Measurements from ENCODE around the gene HDAC7.

DNA sequence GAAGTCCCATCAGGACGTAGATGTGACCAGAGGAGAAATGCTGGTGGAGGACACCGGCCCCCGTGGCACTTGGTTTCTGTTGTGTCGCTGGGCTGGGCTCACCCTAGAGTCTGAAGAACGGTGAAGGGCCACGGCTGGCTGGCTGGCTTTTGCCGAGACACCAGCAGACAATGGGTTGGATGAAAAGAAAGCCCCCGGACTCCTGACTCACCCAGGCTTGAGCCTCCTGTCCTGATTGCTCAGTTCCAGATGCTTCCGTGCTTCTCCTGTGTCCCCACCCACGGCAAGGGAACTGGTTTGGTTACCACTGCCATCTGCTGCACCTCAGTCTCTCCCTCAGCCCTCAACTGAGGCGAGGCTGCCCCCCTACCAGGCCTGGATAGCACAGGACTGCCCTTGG, 84.1 kb downstream of the HDAC7 start:
- TF ChIP-seq, protein P1, sequence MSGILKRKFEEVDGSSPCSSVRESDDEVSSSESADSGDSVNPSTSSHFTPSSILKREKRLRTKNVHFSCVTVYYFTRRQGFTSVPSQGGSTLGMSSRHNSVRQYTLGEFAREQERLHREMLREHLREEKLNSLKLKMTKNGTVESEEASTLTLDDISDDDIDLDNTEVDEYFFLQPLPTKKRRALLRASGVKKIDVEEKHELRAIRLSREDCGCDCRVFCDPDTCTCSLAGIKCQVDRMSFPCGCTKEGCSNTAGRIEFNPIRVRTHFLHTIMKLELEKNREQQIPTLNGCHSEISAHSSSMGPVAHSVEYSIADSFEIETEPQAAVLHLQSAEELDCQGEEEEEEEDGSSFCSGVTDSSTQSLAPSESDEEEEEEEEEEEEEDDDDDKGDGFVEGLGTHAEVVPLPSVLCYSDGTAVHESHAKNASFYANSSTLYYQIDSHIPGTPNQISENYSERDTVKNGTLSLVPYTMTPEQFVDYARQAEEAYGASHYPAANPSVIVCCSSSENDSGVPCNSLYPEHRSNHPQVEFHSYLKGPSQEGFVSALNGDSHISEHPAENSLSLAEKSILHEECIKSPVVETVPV (CRISPR knock-in tag; IDR thresholded peaks at IDR 0.05) = no peak
- TF ChIP-seq CSDC2 (CRISPR knock-in tag; IDR thresholded peaks at IDR 0.05) (no peak), OSR1 (CRISPR knock-in tag; IDR thresholded peaks at IDR 0.05) (no peak), TCF4 (CRISPR knock-in tag; IDR thresholded peaks at IDR 0.05; ENCODE audit: borderline replicate concordance) (no peak), GLIS3 (CRISPR knock-in tag; IDR thresholded peaks at IDR 0.05) (no peak), RARB (CRISPR knock-in tag; IDR thresholded peaks at IDR 0.05) (no peak), ESRRG (CRISPR knock-in tag; IDR thresholded peaks at IDR 0.05) (no peak)
- TF ChIP-seq, protein P2, sequence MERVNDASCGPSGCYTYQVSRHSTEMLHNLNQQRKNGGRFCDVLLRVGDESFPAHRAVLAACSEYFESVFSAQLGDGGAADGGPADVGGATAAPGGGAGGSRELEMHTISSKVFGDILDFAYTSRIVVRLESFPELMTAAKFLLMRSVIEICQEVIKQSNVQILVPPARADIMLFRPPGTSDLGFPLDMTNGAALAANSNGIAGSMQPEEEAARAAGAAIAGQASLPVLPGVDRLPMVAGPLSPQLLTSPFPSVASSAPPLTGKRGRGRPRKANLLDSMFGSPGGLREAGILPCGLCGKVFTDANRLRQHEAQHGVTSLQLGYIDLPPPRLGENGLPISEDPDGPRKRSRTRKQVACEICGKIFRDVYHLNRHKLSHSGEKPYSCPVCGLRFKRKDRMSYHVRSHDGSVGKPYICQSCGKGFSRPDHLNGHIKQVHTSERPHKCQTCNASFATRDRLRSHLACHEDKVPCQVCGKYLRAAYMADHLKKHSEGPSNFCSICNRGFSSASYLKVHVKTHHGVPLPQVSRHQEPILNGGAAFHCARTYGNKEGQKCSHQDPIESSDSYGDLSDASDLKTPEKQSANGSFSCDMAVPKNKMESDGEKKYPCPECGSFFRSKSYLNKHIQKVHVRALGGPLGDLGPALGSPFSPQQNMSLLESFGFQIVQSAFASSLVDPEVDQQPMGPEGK (CRISPR knock-in tag; IDR thresholded peaks at IDR 0.05; ENCODE audit: borderline replicate concordance) = no peak
